Activated CD4-positive, alpha-beta T cell treated with anti-CD3 and anti-CD28 coated beads, Interleukin-2, amount 10 ng/mL, durations not matched to agents 24 days and 14 days (primary cell): Measurements from ENCODE around the gene UBE2F. TPM values are rescaled to one million over a fixed set of nuclear protein-coding genes. Genes with fewer than 3 reads are reported as not detected.
"Not testable (repeated sequence)": the region's sequence is repeated elsewhere in the genome, so short reads cannot be mapped to it uniquely, and the experiment has no call there.

Experiments used
- DNase-seq: peaks from one replicate; pipeline ENCODE4 v3.0.0; 2022
- H3K27ac Mint-ChIP-seq: one replicate; pipeline ENCODE4 v1.8.0; 2022; ENCODE audit warnings: mild to moderate bottlenecking, mixed read lengths
- H3K27me3 Mint-ChIP-seq: one replicate; pipeline ENCODE4 v1.8.0; 2022; ENCODE audit warnings: mixed read lengths
- H3K36me3 Mint-ChIP-seq: one replicate; pipeline ENCODE4 v1.8.0; 2022; ENCODE audit warnings: low read depth, mild to moderate bottlenecking, mixed read lengths
- H3K4me1 Mint-ChIP-seq: one replicate; pipeline ENCODE4 v1.8.0; 2021; ENCODE audit warnings: mixed read lengths
- H3K4me3 Mint-ChIP-seq: one replicate; pipeline ENCODE4 v1.8.0; 2022; ENCODE audit warnings: mild to moderate bottlenecking, moderate library complexity, mixed read lengths
- H3K9me3 Mint-ChIP-seq: one replicate; pipeline ENCODE4 v1.8.0; 2021; ENCODE audit warnings: mixed read lengths
- intact Hi-C: fragments of 100-400 bp; cut with micrococcal nuclease; formaldehyde crosslinking; loops from one replicate; pipeline ENCODE4 v1.15.1; 2023
- total RNA-seq: library from RNA; stranded (reverse); gene quantifications from 2 replicates; pipeline ENCODE4 v1.2.3, GENCODE V29; 2022

The UBE2F gene
- total RNA-seq, 1 donor from 2014 or later, result 124 TPM

- H3K4me1 Mint-ChIP-seq, result peaks cover 50% of the 10 kb centered on the region
- intact Hi-C loops, result loop anchor here (1.0 to 5.0 kb wide), 6 partner anchors 34 to 364 kb away; partner anchors contain the start of gene ILKAP
- peaks cover 50% of the 10 kb centered on the region for H3K36me3 Mint-ChIP-seq
- peaks cover 4% of the 10 kb centered on the region for H3K27me3 Mint-ChIP-seq
- H3K27ac Mint-ChIP-seq, result peak overlapping the region; percentile 95
- DNase-seq, result peak; percentile 75
- peaks cover 7% of the 10 kb centered on the region for H3K9me3 Mint-ChIP-seq
- peak overlapping the region; percentile 91 for H3K4me3 Mint-ChIP-seq
These were observed 94.7 kb downstream of the UBE2F start for GRCh38 chr2:238061315-238062202.

GRCh38 chr2:238063414-238064189 is 96.8 kb downstream of the UBE2F start:
- H3K9me3 Mint-ChIP-seq, result peaks cover 12% of the 10 kb centered on the region
- H3K36me3 Mint-ChIP-seq, result peaks cover 70% of the 10 kb centered on the region
- peak overlapping the region; percentile 91 for H3K4me3 Mint-ChIP-seq
- intact Hi-C loops, result loop anchor here (5.0 kb wide), 3 partner anchors 36 to 366 kb away; no protein-coding TSS in a partner anchor
- no peak for DNase-seq
- H3K27me3 Mint-ChIP-seq, result no peaks in the 10 kb centered on the region
- peak overlapping the region; percentile 15 for H3K27ac Mint-ChIP-seq
- H3K4me1 Mint-ChIP-seq, result peaks cover 62% of the 10 kb centered on the region

DNA sequence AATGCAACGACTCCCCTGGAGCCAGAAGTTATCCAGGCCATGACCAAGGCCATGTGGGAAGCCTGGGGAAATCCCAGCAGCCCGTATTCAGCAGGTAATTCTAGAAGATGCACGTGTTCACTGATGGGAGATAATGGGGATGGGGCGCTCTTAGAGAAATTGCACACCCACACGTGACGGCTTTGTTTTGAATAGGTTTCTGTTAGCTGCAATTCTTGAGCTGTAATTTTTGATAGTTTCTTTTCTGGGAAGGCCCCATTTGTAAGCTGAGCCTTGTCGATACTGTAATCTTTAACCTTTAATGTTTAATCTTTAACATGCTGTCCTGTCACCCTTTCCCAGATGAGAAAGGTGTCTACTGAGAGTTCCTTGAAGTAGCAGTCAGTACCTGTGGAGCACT is 97.6 kb downstream of the UBE2F start:
- Mint-ChIP-seq H3K4me1 (peaks cover 64% of the 10 kb centered on the region), H3K4me3 (peak overlapping the region; percentile 56), H3K27ac (no peak overlapping the region), H3K9me3 (peaks cover 9% of the 10 kb centered on the region), H3K36me3 (peaks cover 73% of the 10 kb centered on the region), H3K27me3 (no peaks in the 10 kb centered on the region)
- intact Hi-C loops, result loop anchor here (5.0 kb wide), 3 partner anchors 37 to 367 kb away; no protein-coding TSS in a partner anchor
- DNase-seq, result no peak

DNA sequence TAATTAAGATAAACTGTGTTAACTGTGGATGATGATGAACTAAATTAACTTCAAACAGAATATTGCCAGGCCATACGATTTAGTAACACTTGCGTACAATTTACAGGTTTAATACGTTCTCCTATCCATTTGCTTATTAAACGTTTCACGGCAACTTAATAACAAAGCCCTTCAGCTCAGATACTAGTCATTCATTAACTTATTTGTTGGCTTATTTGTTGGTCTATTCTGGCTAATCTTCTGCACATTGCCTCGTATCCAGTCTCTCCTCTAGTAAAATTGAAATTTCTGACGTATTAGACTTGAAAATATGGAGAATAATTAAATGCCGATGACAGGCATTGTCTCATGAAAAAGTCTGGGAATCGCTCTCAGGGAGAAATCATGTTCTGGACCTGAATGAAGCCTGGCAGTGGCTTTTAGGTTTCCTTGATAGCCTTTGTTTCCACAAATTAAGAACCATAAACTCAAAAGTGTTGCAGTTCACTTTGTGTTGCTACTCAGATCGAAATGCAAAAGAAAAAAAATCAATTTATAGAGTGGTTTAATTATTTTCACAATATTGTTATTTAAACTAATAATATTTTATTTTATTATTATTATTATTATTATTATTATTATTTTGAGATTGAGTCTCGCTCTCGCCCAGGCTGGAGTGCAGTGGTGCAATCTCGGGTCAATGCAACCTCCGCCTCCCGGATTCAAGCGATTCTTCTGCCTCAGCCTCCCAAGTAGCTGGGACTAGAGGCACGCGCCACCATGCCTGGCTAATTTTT is 98.4 kb downstream of the UBE2F start:
- Mint-ChIP-seq H3K27ac (no peak overlapping the region), H3K36me3 (peaks cover 75% of the 10 kb centered on the region), H3K4me3 (no peak overlapping the region), H3K4me1 (peaks cover 65% of the 10 kb centered on the region), H3K27me3 (no peaks in the 10 kb centered on the region), H3K9me3 (peaks cover 8% of the 10 kb centered on the region)
- DNase-seq, result no peak
- intact Hi-C loops, result no loop called here

DNA sequence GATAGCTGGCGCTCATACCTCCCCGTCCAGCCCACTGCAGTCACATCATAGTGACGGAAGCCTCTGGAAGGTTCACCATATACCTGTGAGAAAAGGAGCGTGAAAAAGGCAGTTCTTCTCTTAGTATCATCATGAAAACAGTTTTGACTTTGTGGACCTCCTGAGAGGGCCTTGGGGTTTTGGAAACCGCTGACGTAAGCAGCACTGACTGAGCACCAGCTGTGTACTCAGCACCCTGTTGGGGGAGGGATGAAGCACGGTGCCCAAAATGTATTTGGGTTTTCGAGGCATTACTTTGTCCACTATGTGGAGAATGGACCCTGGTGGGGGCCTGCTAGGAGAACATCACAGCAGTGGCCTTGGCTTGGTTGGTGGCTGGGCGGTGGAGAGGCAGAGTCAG is 99.4 kb downstream of the UBE2F start:
- intact Hi-C loops, result no loop called here
- Mint-ChIP-seq H3K9me3 (peaks cover 8% of the 10 kb centered on the region), H3K27me3 (no peaks in the 10 kb centered on the region), H3K27ac (peak overlapping the region; percentile 78), H3K36me3 (peaks cover 78% of the 10 kb centered on the region), H3K4me1 (peaks cover 65% of the 10 kb centered on the region), H3K4me3 (peak overlapping the region; percentile 39)
- DNase-seq, result no peak

DNA sequence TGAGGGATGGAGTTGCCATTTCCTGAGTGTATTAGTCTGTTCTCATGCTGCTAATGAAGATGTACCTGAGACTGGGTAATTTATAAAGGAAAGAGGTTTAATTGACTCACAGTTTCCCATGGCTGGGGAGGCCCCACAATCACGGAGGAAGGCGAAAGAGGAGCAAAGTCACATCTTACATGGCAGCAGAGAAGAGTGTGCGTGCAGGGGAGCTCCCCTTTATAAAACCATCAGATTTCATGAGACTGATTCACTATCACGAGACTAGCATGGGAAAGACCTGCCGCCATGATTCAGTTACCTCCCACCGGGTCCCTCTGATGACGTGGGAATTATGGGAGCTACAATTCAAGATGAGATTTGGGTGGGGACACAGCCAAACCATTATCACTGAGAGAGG is 99.9 kb downstream of the UBE2F start:
- H3K4me1 Mint-ChIP-seq, result peaks cover 64% of the 10 kb centered on the region
- peak overlapping the region; percentile 39 for H3K4me3 Mint-ChIP-seq
- DNase-seq, H3K9me3 Mint-ChIP-seq, H3K27me3 Mint-ChIP-seq, intact Hi-C loops: not testable (repeated sequence)
- peak overlapping the region; percentile 78 for H3K27ac Mint-ChIP-seq
- peaks cover 78% of the 10 kb centered on the region for H3K36me3 Mint-ChIP-seq

DNA sequence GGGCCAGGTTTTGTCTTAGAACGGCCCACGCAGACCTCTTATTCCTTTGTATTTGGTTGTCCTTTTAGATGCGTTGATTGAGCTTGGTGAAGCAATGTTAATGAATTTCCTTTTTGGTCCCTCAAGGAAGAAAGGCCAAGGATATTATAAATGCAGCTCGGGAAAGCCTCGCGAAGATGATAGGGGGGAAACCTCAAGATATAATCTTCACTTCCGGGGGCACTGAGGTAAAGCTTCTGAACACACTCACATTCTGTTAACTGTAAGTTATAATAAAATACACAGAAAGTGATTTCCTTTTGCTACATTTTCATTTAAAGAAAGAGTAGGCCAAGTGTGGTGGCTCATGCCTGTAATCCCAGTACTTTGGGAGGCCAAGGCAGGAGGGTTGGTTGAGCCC is 101.1 kb downstream of the UBE2F start:
- DNase-seq, result no peak
- Mint-ChIP-seq H3K4me3 (peak overlapping the region; percentile 39), H3K27me3 (no peaks in the 10 kb centered on the region), H3K4me1 (peaks cover 58% of the 10 kb centered on the region), H3K27ac (peak overlapping the region; percentile 26), H3K9me3 (peaks cover 18% of the 10 kb centered on the region), H3K36me3 (peaks cover 85% of the 10 kb centered on the region)
- intact Hi-C loops, result no loop called here

DNA sequence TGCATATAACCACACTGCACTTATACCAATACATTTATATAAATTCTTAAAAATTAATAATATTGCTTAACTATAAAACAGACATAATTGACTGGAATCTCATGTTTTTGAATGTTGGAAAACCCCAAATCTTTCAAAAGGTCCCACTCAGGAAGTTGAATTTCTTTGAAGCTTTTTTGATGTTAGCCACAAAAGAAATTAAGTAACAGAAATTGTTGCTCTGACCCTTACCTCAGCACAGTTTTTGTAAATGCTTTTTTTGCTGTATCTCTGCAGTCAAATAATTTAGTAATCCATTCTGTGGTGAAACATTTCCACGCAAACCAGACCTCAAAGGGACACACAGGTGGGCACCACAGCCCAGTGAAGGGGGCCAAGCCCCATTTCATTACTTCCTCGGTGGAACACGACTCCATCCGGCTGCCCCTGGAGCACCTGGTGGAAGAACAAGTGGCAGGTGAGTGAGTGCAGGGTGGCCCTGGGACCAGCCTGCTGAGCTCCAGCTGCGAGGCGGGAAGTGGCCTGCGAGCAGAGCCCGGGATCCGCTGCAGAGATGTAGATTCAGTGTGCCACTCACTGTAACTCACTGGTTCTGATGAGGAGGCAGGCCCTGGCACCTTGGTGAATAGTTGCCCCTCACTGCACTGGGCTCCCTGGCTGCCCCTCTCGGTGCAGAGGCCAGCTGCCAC is 102.4 kb downstream of the UBE2F start:
- H3K4me3 Mint-ChIP-seq, result peak overlapping the region; percentile 68
- H3K27ac Mint-ChIP-seq, result peak overlapping the region; percentile 70
- H3K9me3 Mint-ChIP-seq, result peaks cover 20% of the 10 kb centered on the region
- DNase-seq, result peak; percentile 69
- no peaks in the 10 kb centered on the region for H3K27me3 Mint-ChIP-seq
- intact Hi-C loops, result no loop called here
- H3K36me3 Mint-ChIP-seq, result peaks cover 87% of the 10 kb centered on the region
- peaks cover 46% of the 10 kb centered on the region for H3K4me1 Mint-ChIP-seq

- H3K27ac Mint-ChIP-seq, result no peak overlapping the region
- H3K27me3 Mint-ChIP-seq, result no peaks in the 10 kb centered on the region
- no peak for DNase-seq
- H3K4me1 Mint-ChIP-seq, result peaks cover 47% of the 10 kb centered on the region
- H3K36me3 Mint-ChIP-seq, result peaks cover 88% of the 10 kb centered on the region
- intact Hi-C loops, result no loop called here
- H3K9me3 Mint-ChIP-seq, result peaks cover 24% of the 10 kb centered on the region
- peak overlapping the region; percentile 68 for H3K4me3 Mint-ChIP-seq
These were observed 103.1 kb downstream of the UBE2F start for GRCh38 chr2:238069877-238070276.

DNA sequence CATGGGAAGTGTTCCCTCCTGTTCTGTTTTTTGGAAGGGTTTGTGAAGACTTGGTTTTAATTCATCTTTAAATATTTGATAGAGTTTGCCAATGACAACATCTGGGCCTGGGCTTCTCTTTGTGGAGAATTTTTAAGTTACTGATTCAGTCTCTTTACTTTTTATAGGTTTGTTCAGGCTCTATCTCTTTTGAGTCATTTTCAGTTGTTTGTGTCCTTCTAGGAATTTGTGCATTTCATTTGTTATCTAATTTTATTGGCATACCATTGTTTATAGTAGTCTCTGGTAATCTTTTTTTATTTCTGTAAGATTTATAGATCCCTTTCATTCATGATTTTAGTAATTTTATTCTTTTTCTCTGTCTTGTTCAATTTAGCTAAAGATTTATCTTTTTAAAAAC is 108.6 kb downstream of the UBE2F start:
- peaks cover 26% of the 10 kb centered on the region for H3K9me3 Mint-ChIP-seq
- DNase-seq, result no peak
- H3K27me3 Mint-ChIP-seq, result no peaks in the 10 kb centered on the region
- intact Hi-C loops, result no loop called here
- peaks cover 80% of the 10 kb centered on the region for H3K36me3 Mint-ChIP-seq
- H3K4me1 Mint-ChIP-seq, result peaks cover 19% of the 10 kb centered on the region
- H3K27ac Mint-ChIP-seq, result peak overlapping the region; percentile 2
- H3K4me3 Mint-ChIP-seq, result no peak overlapping the region

- no peak for DNase-seq
- intact Hi-C loops, result no loop called here
- peaks cover 22% of the 10 kb centered on the region for H3K9me3 Mint-ChIP-seq
- no peak overlapping the region for H3K27ac Mint-ChIP-seq
- no peak overlapping the region for H3K4me3 Mint-ChIP-seq
- peaks cover 87% of the 10 kb centered on the region for H3K36me3 Mint-ChIP-seq
- H3K4me1 Mint-ChIP-seq, result peaks cover 13% of the 10 kb centered on the region
- H3K27me3 Mint-ChIP-seq, result no peaks in the 10 kb centered on the region
These were observed 110.5 kb downstream of the UBE2F start for GRCh38 chr2:238077292-238077691.

- intact Hi-C loops, result no loop called here
- Mint-ChIP-seq H3K27ac (no peak overlapping the region), H3K4me3 (no peak overlapping the region), H3K9me3 (peaks cover 10% of the 10 kb centered on the region), H3K36me3 (peaks cover 83% of the 10 kb centered on the region), H3K4me1 (peaks cover 10% of the 10 kb centered on the region), H3K27me3 (no peaks in the 10 kb centered on the region)
- no peak for DNase-seq
These were observed 113.1 kb downstream of the UBE2F start for GRCh38 chr2:238079874-238080327.

GRCh38 chr2:238080518-238080917 is 113.7 kb downstream of the UBE2F start:
- Mint-ChIP-seq H3K27ac (no peak overlapping the region), H3K4me3 (no peak overlapping the region), H3K27me3 (no peaks in the 10 kb centered on the region), H3K4me1 (peaks cover 4% of the 10 kb centered on the region), H3K36me3 (peaks cover 83% of the 10 kb centered on the region), H3K9me3 (peaks cover 5% of the 10 kb centered on the region)
- intact Hi-C loops, result no loop called here
- DNase-seq, result no peak
